Measurements from ENCODE around the gene HUNK.

HUNK gene

DNA sequence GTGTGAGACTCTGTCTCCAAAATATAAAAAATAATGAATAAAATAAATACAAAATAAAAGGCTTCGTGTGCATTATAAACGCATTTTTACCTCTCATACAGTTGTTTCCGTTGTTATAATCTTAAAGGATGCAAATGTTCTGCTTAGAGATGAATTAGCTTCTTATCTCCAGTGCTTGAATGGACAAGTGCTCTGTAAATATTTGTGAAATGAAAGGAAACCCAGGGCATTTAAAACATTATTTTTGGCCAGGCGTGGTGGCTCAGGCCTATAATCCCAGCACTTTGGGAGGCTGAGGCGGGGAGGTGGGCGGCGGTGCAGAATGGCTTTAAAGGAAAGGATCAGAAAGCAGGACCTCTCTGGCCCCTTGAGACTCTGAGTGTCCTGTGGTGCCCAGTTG lies 94.5 kb downstream of the HUNK start:
- DNase-seq, result no peak

DNA sequence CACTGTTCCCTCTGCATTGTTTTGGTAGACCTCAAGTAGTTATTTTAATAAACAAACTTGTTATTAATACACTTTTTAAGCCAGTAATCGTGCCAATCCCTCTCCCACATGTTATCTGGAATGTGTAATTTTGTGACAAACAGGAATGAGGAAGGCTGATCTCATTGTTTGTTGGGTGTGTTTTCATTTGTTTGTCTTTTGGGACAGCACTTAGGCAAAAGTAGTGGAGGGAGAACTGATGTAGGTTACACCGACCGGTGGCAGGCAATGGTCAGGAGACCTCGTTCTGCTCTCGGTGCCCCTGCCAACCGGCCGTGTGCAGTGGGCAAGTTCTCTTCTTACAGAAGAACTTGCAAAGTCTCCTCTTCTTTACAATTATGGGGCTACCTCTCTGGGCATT lies 99.8 kb downstream of the HUNK start:
- no peak for DNase-seq

DNA sequence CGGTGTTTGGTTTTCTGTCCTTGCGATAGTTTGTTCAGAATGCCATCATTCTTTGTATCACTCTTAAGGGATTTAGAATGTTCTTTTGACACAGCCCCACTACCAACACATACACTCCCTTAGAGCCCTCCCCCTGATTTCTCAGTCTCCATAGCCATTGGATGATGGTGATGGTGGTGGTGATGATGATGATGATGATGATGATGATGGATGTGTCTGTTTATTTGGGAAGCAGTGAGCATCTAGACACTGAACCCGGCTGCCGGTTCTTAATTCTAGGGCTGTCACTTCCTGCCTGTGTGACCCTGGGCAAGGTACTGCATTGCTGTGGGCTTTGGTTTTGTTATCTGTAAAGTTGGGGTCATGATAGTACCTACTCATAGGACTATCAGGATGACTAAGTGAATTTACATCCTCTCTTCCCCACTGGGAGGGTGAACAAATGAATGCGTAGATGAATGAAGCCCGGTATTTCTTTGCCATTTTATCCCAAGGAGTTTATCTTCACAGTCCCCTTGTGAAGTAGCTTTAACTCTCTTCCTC lies 100.7 kb downstream of the HUNK start:
- no peak for DNase-seq

DNA sequence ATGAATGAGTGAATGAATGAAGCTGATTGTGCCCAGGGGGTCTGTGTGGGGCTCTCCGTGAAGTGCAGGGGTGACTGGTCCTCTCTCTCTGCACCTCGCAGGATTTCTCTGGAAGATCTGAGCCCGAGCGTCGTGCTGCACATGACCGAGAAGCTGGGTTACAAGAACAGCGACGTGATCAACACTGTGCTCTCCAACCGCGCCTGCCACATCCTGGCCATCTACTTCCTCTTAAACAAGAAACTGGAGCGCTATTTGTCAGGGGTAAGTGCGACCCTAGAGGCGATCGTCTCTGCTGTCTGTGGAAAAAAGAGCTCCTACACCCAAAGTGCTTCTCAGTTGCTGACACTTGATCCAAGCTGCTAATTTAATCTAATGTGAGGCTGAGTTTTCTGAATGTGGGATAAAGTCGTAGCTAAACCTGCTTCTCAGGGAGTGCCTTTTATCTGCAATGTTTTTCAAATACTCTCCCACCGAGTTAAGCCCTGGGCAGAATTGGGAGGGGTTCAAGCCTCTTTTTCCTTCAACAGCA lies 101.7 kb downstream of the HUNK start:
- DNase-seq, result no peak

DNA sequence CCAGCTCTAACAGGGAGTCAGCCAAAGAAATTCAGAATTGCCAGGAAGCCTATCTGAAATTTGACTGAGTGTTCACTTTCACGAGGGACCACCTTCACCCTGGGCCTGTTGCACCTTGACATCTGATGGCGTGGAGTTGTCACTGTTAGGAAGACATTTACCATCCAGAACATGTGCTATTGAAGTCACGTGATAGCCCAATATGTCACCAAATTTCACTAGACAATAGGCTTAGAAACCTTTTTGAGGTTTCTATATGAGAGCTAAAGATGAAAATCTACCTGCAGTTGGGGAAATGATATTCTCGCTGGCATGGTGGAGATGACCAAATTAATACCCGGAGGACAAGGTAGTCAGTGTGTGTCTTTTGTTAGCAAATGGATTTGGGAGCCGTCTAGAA lies 102.7 kb downstream of the HUNK start:
- DNase-seq, result no peak

DNA sequence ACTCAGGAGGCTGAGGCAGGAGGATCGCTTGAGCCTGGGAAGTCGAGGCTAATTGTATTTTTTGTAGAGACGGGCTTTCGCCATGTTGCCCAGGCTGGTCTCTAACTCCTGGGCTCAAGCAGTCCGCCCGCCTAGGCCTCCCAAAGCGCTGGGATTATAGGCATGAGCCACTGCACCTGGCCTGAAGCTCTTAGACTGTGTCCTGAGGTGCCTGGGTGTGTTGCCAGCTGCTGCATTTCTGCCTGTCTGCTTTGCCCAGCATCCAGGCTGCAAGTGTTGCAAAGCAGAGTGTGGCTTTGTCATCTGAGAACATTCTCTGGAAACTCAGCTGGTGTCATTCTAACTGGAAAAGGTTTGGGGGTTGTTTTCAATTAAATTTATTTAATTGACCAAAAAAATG lies 105.0 kb downstream of the HUNK start:
- DNase-seq, result no peak

DNA sequence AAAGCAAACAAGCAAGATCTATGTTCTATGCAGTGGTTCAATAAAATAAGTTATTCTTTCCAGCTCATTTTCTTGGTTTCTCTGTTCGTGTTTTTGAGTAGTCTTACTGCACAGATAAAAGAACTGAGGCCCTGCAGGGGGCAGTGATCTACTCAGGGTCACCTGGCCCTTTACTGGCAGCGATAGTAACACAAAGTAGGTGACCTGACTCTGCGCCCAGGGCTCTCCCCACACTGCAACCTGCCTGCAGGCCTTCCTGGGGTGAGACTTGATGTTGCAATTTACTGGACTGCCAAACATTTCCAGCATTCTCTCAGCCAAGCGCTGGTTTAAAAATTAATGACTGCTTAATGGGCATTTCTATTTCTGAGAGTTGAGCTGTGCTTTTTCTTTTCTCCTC lies 110.3 kb downstream of the HUNK start:
- DNase-seq, result no peak

DNA sequence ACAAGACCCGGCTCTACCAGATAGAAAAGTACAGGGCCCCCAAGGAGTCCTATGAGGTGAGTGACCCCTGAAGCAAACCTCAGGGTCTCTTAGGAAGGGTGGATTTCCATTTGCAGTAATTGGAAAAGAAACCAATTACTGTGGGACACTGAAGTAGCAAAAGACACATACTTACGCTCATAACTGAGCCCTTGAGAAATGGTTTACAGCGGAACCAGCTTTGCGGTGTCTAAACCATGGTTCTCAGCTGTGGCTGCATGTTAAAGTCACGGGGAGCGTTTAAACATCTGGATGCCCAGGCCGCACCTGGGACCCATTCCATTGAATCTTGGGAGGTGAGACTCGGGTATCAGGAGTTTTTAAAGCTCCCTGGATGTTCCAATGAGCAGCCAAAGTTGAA lies 110.7 kb downstream of the HUNK start:
- DNase-seq, result no peak

DNA sequence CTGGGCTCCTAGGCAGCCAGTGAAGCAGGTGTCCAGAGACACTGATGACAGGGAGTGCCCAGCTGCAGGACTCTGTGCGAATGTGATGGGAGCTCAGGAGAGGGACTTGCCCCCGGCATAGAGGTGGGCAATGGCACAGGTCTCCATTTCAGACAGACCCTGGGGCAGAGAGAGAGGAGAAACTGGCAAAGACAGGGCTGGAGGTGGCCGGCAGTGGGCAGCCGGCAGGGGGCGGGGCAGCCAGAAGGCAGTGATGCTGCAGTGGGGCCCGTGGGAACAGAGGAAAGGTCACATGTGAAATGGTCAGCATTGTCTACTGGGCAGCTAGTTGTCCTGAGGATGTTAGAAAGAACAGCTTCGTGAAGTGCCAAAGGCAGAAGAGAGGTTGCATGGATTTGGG lies 112.6 kb downstream of the HUNK start:
- DNase-seq, result no peak

DNA sequence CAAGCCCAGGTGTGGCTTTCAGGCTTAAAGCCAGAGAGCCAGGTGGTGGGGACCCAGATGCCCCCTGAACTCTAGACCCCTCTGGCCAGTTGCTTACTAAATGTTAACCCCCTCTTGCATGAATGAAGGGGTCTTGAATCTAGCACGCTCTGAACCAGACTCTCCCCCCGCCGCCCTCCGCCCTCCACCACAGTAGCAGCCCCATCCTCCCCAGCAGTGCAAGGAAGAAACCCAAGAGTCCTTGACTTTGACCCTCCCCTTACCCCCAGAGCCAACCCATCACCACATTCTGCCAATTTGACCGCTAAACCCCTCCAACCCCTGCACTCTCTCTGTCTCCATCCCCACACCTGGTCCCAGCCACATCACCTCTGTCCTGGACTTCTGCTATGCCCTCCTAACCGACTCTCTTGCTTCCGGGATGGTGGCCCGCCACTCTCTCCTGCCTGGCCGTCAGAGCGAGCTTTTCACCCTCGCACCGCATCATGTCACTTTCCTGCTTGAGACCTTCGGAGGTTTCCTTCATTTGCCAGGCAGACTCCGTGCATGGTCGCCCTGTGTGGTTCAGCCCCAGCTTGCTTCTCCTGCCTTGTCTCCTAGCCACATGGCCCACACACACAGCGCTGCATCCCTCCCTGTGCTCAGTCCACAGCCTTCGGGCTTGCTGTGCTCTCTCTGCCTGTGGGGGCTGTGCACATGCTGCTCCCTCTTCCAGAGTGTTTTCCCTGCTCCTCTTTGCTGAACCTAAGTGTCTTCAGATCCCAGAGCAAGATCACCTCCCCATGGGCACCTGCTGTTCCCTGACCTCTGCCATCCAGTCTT lies 113.4 kb downstream of the HUNK start:
- no peak for DNase-seq

DNA sequence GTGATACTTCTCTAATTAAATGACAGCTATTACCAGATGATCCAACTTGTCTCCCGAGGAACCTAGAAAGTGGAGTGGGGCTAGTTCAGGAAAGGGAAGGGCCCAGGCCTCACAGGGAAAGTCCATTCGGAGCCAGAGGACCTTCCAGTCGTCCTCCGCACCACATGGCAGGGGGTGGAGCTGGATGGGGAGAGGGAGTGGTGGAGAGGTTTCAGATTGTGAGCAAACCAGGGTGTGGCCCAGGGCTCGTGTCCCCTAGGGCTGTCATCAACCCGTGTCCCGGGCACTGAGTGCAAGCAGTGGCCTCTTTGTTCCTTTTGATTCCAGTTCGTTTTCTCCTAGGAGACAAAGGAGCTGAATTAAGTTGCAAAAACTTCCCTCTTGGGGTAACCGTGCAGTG lies 114.9 kb downstream of the HUNK start:
- DNase-seq, result no peak

DNA sequence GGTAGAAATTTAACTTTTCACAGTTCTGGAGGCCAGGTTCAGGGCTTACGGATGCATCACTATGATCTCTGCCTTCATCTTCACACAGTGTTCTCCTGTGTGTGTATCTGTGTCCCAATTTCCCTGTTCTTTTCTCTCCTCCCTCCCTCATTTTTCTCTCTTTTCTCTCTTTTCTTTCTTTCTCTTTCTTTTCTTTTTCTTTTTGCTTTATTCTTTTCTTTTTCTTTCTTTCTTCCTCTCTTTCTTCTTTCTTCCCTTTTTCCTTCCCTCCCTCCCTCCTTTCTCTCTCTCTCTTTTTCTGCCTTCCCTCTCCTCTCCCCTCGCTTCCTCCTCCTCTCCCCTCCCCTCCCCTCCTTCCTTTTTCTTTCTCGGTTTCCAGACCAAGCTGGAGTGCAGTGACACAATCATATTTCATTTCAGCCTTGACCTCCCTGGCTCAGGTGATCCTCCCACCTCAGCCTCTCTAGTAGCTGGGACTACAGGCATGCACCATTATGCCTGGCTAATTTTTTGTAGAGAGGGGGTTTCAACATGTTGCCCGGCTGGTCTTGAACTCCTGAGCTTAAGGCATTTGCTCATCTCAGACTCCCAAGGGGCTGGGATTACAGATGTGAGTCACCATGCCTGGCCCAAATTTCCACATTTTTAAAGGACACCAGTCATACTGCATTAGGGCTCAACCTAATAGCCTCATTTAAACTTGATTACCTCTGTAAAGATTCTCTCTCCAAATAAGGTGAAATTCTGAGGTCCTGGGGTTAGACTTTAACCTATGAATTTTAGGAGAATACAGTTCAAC lies 115.9 kb downstream of the HUNK start:
- no peak for DNase-seq

DNA sequence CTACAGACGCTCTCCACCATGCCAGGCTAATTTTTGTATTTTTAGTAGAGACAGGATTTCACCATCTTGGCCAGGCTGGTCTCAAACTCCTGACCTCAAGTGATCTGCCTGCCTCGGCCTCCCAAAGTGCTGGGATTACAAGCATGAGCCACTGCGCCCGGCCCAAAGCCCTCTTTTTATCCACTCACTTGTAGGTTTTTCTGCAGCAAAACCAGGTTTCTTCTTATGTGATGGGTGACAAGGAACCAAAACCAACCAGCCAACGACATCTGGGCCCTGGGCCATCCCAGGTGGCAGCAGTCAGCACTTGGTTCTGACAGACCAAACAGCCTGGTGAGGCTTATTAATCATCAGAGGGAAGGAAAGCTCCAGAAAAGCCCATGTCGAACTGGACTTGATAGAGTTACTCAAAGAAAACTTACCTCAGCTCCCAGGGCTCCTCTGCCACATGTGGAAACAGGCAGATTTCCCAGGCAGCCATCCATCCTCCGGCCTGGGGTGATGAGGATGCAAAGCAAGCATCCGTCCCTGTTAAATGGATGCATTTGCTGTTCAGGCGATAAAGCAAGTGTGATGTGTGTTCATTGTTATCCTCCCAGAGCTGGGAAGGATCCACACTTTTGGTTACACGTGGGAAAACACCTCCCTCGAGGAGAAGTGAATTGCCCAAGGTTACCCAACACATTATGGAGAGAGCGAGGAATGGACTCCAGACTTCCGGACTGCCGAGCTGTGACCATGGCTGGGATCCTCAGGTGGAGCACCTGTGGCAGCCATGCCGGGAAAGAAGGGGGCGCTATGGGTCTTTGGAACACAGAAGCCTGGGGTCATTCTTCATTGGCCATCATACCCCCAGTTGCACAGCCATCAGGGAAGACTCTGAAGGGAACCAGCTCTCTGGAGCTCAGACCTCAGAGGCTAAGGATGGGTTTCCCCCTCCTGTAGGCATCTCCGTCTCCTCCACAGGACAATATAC lies 118.8 kb downstream of the HUNK start:
- DNase-seq, result no peak

DNA sequence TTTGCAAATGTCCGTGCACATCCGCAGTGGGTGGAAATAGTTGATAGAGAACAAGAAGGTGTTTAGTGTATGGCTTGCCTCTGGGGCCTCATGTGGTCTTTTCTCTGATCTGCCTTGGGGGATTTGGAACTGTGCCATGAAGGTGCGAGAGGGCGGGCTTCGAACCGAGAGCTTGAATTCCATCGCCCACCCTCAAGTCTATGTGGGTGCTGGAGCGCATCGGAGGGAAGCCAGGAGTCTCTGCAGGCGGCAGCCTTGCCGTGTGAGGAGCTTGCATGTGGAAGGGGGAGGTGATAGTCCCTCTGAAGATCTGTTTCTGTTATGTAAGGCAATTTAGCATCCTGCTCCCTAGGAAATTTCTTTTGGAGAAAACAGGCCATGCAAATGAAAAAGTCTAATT lies 119.6 kb downstream of the HUNK start:
- DNase-seq, result no peak

DNA sequence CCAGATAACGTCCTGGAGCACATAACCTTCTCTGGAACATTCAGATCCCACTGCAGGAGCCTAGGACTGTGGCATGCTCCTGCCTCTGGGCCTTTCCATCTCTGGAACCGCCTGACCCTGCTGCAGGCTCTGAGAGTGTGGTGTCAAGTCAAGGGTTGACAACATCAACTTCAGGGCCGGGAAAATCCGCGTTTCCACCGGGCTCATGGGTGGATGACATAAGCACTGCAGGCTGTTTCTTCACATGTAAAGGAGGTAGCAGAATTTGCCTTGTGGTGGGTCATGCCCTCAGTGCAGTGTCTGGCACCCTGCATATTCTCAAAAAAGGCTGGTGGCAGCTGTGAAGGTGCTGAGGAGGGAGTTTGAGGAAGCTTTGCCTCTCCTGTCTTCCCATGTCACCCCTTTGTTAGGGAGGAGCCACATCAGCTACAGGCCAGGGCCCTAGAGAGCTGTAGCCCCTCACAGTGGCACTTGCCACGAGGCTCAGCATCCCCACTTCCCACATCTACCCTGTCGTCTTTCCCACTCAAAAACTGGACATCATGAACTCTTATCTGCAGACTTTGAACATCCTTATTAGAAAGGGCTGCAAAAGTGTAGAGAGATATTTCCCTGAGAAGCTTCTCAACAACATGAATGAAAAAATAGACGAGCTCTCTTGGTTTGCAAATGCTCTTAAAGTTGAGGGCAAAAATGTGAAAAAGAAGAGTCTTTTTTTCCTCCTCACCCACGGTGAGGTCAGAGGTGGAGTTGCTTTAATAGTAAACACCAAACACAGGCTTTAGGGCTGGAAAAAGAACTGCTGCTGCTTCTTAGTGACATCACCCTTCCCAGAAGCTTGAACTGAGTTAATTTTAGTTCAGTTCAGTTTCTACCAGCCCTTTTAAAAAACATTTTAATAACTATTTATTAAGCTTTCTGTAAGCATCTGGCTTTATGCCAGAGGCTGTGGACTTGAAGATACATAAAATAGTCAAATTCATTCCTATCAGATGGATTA lies 121.3 kb downstream of the HUNK start:
- no peak for DNase-seq

DNA sequence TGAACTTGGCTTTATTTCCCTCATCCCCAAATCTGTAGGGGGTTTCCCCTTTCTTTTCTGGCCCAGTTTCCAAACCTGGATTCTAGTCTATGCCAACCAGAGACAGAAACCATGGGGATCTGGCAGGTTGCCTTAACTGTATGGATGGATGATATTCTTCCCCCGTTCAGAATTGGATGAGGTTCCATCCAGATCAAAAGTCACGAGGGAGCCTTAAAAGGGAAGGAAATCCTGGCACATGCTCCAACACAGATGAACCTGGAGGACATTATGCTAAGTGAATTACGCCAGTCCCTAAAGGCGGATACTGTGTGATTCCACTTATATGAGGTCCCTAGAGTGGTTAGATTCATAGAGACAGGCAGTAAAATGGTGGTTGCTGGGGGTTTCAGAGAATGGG lies 124.4 kb downstream of the HUNK start:
- DNase-seq, result peak; percentile 79

DNA sequence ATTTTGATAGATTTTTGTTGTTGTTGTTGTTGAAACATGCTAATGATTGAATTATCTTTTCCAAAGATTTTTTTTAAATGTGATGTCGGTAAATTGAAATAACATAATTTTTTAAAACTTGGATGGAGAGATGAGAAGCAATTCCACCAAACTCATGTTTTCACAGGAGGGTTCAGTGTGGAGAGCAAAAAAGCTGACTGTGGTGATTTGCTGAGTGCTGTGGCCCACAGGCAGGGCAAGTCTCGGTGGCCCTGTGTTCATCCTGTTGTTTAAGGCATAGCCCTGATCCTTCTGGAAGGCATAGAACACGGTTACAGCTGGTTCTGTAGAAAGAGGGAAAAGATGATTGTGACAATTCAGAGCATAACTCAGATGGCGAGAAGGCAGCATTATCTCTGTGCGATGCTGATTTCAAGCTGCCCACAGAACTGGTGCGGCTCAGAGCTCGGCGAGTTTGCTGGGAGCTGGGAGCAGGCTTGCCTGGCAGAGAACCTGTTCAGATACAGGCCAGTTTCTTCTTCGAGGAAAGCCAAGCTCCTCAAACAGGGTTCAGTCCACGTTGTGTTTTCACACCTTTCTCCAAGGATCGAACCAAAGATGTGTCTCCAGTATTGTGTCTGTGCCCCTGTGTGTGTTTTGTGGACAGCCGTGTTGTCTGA lies 127.1 kb downstream of the HUNK start:
- DNase-seq, result no peak

DNA sequence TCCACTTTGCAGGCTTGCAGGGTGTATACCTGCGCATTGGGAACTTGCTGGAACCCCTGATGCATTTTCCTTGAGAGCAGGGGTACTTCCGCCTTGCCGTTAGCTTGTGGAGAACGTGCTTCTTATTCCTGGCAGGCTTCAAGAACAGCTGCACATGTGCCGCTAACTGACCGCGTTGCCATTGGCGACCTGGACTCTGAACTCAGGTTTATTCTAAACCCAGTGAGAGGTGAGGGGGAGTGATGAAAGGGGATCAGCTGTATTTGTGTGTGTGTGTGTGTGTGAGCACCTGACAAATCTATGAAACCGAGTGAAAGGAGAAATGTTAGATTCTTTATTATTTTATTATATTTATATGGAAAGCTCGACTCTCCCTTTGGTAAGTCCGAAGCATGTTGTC lies 128.6 kb downstream of the HUNK start:
- peak; percentile 85 for DNase-seq

DNA sequence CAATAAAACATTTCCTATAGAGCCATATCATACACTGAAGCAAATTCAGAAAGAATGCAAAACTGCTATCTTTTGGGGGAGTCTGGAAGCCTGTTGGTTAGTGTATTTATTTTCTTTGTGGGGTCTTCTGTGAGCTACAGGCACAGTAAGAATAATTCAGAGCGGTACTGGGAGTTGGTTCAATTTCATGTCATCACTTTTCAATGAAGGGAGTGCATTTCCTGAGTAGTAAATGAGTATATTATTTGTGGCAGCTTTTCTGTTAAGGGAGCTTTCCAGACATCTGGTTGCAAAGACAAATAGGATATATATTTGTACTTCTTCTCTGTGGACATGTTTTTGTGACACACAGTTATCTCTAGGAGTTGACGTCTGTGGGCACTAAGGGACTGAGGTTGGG lies 130.6 kb downstream of the HUNK start:
- no peak for DNase-seq

DNA sequence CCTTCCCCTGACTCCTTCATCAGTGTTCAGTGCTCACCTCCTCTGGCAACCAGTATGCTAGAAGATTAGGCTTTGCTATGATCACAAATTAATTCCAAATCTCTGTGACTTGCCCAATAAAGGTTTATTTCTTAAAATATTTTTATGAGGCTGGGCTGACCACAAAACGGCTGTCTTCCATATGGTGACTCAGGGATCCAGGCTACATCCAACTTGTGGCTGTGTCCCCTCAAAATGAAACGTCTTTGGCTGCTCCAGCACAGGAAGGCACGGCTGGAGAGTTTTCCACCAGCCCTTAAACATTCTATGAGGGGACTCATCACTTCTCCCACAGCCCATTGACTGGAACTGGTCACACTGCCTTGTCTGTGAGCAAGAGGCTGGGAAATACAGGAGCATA lies 131.5 kb downstream of the HUNK start:
- no peak for DNase-seq

DNA sequence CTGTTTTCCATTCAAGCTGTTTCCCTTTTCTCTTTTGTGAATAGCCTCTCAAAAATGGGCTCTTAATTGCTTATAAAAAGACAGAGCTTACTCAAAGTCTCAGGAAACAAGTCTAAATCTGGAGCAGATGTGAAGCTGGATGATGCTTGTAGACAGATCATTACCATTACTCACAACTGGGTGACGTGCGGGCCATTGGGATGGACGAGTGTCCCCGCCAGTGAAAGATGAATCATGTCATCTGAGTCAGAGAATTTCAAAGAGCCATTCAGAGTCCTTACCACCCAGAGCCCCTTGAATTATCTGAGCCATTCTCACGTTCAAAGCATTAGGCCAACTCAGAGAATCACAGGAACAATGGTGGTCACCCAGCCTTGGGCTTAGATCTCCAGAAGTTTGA lies 134.6 kb downstream of the HUNK start:
- DNase-seq, result no peak
